Umbilical cord (tissue), 2 donors: ENCODE measurements around the gene SIRT2. TPM values are rescaled to one million over a fixed set of nuclear protein-coding genes. Genes with fewer than 3 reads are reported as not detected.
A peak's percentile ranks its signal among the peaks of the same experiment; 100 is the strongest.
"Not testable (repeated sequence)": the region's sequence is repeated elsewhere in the genome, so short reads cannot be mapped to it uniquely, and the experiment has no call there.

ENCODE experiments used
- DNase-seq: peaks from one replicate; pipeline ENCODE4 v3.0.0-alpha.2; 2015; ENCODE audit warnings: low spot score
- total RNA-seq: library from RNA; depleted of rRNA; stranded (reverse); fragments of >200 nt; gene quantifications from one replicate; pipeline ENCODE4 v1.2.3, GENCODE V29; 2014; ENCODE audit warnings: low replicate concordance; ENCODE audit not compliant: insufficient read depth

SIRT2 gene
- total RNA-seq, 1 donor from 2014 or later, result 36.4 TPM

DNA sequence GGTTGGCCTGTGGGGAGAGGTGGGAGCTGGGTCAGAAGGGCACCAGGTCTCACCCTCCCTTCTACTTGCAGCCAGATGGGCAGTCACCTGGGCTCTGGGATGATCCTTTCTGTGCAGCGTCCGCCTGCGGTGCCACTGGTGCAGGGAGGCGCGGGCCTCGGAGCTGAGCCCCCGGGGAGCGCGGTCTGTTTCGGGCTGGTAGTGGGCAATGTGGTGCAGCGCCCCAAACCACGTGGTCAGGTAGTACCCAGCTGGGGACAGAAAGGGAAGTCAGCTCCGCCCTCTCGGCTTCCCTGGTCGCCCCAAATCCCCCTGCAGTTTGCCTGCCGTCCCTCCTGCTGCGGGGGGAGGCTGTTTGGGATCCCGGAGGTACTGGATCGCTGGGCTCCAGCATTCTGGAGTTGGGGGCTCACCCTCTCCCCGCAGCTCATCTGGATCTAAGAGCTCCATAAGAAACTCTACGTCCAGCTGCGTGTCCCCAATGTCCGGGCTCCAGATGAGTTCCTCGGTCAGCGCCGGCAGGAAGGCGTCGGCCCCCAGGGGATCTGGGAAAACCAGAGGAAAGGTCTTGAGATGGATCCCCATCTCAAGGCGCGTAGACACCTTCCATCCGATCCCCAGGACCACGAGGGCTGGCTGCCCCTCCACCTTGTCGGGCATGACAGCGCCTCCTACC lies 30.1 kb downstream of the SIRT2 start:
- DNase-seq, result no peak

DNA sequence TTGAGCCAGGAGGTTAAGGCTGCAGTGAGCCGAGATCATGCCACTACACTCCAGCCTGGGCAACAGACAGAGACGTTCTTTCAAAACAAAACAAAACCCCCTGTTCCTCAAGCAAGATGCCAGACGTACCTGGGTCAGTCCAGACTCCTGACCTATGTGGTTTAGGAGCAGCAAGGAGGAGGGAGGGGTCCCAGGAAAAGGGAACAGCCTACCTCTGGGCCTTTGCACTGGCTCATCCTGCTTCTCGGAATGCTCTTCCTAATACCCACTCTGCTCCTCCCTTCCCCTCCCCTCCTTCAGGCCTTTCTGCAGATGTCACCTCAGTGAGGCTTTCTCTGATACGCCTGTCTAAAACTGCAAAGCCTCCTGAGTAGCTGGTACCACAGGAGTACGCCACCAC lies 30.9 kb downstream of the SIRT2 start:
- no peak for DNase-seq

DNA sequence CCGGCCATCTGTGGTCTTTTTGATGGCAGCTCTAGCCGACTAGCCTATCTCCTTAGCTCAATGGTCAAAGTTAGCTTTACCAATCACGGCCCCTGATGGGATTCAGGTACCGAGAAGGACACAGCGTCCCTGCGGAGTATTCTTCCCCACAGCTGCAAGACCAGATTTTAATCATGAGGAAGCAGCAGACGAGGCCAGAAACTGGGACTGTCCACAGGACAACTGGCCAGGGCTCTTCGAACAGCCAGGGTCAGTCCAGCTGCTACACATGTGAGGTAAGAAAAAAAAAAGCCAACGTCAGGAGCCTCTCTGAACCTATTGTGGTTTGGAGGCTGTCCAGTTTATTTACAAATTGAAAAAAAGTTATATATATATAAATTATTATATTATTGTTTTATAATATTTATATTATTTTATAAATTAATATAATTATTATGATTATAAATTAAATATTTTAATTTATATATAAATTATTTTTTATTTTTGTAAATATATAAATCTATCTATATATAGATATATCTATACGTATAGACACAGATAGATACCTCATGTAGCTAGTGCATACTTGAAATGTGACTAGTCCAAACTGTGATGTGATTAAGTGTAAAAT lies 32.1 kb downstream of the SIRT2 start:
- no peak for DNase-seq

GRCh38 chr19:38862321-38863059 lies 36.9 kb downstream of the SIRT2 start:
- DNase-seq, result peak; percentile 97

- no peak for DNase-seq
Observed at GRCh38 chr19:38861368-38861767, 38.0 kb downstream of the SIRT2 start.

- DNase-seq, result peak; percentile 67
Observed at GRCh38 chr19:38859631-38860204, 39.7 kb downstream of the SIRT2 start.

- no peak for DNase-seq
Observed at GRCh38 chr19:38856813-38857212, 42.6 kb downstream of the SIRT2 start.

- not testable (repeated sequence) for DNase-seq
Observed at GRCh38 chr19:38855751-38856150, 43.7 kb downstream of the SIRT2 start.

GRCh38 chr19:38854961-38855360 lies 44.5 kb downstream of the SIRT2 start:
- DNase-seq, result not testable (repeated sequence)

DNA sequence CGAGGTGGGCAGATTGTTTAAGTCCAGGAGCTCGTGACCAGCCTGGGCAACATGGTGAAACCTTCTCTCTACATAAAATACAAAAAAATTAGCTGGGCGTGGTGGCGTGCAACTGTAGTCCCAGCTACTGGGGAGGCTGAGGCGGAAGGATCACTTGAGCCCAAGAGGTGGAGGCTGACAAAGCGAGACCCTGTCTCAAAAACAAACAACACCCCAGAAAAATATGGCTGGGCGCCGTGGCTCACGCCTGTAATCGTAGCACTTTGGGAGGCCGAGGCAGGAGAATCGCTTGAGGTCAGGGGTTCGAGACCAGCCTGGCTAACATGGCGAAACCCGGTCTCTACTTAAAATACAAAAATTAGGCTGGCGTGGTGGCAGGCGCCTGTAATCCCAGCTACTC lies 46.2 kb downstream of the SIRT2 start:
- DNase-seq, result no peak

- peak; percentile 66 for DNase-seq
Observed at GRCh38 chr19:38852231-38853044, 47.0 kb downstream of the SIRT2 start.

GRCh38 chr19:38851622-38852230 lies 47.7 kb downstream of the SIRT2 start:
- peak; percentile 95 for DNase-seq

GRCh38 chr19:38850976-38851621 lies 48.3 kb downstream of the SIRT2 start:
- no peak for DNase-seq

- no peak for DNase-seq
Observed at GRCh38 chr19:38850436-38850975, 48.9 kb downstream of the SIRT2 start.

DNA sequence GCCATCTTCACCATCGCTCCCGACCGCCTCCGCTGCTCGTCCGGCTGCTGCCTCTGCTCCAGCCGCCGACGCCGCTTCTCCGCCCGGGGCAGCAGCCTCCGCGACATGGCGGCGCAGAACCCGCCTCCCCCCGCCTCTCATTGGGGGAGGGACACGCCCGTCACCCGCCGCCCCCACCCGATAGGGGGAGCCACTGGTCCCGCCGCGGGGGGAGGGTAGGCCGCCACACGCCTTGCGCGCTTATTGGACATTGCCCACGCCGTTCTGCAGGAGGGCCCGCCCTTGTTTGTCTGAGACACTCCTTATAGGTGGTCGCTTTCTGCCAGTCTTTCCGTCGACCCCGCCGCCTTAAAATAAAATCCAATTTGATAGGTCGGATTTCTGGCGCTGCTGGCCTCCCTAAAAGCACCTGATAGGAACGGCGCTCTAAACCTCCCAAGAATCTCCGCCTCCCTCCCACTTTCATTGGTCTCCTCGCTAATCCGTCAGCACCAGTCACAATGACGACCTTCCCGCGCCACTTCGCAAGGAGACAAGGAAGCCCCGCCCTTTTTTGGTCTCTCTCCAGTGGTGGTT lies 49.5 kb downstream of the SIRT2 start, which contains the start of gene HNRNPL:
Gene HNRNPL (minus strand): TSS at position 127 of the 576 bp plus-strand sequence. CDS start 20 bp downstream, at position 107.
- DNase-seq, result peak; percentile 100

GRCh38 chr19:38849147-38849859 lies 50.1 kb downstream of the SIRT2 start:
- peak; percentile 98 for DNase-seq

GRCh38 chr19:38848299-38849146 lies 50.9 kb downstream of the SIRT2 start:
- no peak for DNase-seq

DNA sequence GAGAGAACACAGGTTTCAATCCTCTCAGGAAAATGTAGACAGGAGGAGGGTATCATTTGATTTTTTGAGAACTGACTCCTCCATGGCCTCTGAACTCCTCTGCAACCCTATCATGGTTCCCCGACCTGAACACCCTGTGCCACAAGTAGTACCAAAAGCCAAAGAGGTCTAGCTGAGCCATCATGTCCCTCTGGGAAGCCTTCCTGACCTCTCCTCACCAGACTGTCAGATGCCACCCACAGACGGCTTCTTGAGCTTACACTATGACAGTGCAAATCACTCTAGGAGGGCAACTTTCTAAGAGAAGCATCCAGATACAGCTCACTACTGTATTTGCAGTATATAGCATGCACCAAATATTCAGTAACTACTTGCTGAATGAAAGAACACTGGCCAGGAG lies 53.3 kb downstream of the SIRT2 start:
- no peak for DNase-seq
